Mesothelial cell of epicardium (in vitro differentiated cells): ENCODE data around the gene KCTD5. TPM values are rescaled to one million over a fixed set of nuclear protein-coding genes. Genes with fewer than 3 reads are reported as not detected.

Source experiments
- DNase-seq, 2 experiments: peaks; one replicate each; pipeline ENCODE4 v3.0.0; 2021; ENCODE audit warnings: low spot score in 2 of 2; ENCODE audit not compliant: unreplicated experiment in 2 of 2
- H3K27ac Mint-ChIP-seq: 2 replicates; pipeline ENCODE4 v1.8.0; 2021; ENCODE audit warnings: mixed read lengths
- H3K27me3 Mint-ChIP-seq: 2 replicates; pipeline ENCODE4 v1.8.0; 2021; ENCODE audit warnings: low read depth, mixed read lengths
- H3K36me3 Mint-ChIP-seq: 2 replicates; pipeline ENCODE4 v1.8.0; 2021; ENCODE audit warnings: mixed read lengths
- H3K4me1 Mint-ChIP-seq: 2 replicates; pipeline ENCODE4 v1.8.0; 2021; ENCODE audit warnings: mixed read lengths
- H3K4me3 Mint-ChIP-seq: 2 replicates; pipeline ENCODE4 v1.8.0; 2021; ENCODE audit warnings: mild to moderate bottlenecking, moderate library complexity, mixed read lengths
- H3K9me3 Mint-ChIP-seq: 2 replicates; pipeline ENCODE4 v1.8.0; 2021; ENCODE audit warnings: mixed read lengths
- CTCF ChIP-seq: fragments of 200-600 bp; sonication (generic); IDR thresholded peaks from one replicate; pipeline ENCODE4 v1.5.0; 2021; ENCODE audit warnings: antibody characterized with exemption; ENCODE audit not compliant: unreplicated experiment
- total RNA-seq: library from RNA; stranded (reverse); gene quantifications from 3 replicates; pipeline ENCODE4 v1.2.1, GENCODE V29; 2021

Gene KCTD5
- total RNA-seq, 1 donor from 2014 or later: 23.5 TPM

DNA sequence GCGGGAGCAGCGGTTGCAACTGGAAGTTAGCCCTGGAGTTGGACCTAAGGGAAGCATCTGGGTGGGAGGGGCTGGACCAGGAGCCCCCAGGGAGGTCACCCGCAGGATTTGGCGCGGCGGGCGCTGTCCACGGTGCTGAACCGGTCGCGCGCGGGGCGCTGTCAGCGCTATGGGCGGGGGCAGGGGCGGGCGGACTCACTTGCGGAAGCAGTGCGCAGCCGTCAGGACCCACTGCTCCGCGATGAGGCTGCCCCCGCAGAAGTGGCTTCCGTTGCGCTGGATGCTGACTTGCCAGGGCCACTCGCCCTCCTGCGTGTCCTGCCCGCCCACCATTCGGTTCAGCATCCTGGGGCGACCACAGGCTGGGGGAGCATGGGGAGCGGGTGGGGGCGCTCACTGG lies 33.2 kb downstream of the KCTD5 start:
- TF ChIP-seq CTCF: no peak
- peaks cover 5% of the 10 kb centered on the region for H3K4me1 Mint-ChIP-seq
- no peaks in the 10 kb centered on the region for H3K36me3 Mint-ChIP-seq
- H3K9me3 Mint-ChIP-seq: no peaks in the 10 kb centered on the region
- no peak overlapping the region for H3K4me3 Mint-ChIP-seq
- H3K27ac Mint-ChIP-seq: no peak overlapping the region
- DNase-seq: peak; percentile 73 to 88
- H3K27me3 Mint-ChIP-seq: peaks cover 11% of the 10 kb centered on the region

DNA sequence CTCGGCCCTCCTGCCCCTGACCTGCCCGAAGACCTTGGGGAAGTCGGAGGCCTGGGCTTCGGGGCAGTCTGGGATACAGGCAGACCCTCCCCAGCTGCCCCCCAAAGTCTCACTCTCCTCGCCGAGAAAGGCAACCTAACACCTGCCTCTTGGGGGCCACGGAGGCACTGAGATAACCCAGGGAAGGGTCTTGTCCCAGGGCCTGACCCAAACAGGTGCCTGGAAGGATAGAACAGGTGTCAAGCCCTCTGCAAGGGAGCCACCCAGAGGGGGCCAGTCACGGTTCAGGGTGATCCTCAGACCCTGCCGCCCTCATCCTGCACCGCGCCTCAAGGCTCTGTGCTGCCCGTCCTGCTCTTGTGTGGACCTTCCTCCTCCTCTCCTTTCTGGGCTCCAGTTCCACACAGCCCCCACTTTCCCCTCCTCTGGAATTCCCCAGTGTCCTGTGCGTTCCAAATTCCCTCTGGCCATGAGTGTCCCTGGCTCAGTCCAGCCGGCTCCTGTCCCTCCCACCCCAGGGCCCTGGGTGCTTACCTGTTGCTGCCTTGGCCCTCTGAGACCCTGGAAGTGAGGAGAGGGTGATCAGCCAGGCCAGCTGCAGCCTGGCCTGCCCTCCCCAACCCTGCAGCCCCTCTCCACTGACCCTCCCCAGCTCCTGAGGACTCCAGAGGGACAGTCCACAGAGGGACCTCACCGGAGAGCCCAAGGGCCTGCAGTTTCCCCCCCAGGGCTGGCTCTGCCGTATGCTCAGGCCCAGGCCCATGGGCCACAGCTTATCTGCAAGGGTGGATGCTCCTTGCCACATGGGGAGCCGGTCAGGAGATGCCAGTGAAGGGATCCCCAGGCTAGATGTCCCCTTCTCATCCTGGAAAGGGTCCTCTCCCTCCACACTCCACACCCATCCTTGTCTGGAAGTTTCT lies 33.9 kb downstream of the KCTD5 start:
- Mint-ChIP-seq H3K4me3 (no peak overlapping the region), H3K27ac (no peak overlapping the region), H3K36me3 (no peaks in the 10 kb centered on the region), H3K27me3 (peaks cover 11% of the 10 kb centered on the region), H3K4me1 (peaks cover 5% of the 10 kb centered on the region), H3K9me3 (no peaks in the 10 kb centered on the region)
- DNase-seq: no peak
- TF ChIP-seq CTCF: no peak

DNA sequence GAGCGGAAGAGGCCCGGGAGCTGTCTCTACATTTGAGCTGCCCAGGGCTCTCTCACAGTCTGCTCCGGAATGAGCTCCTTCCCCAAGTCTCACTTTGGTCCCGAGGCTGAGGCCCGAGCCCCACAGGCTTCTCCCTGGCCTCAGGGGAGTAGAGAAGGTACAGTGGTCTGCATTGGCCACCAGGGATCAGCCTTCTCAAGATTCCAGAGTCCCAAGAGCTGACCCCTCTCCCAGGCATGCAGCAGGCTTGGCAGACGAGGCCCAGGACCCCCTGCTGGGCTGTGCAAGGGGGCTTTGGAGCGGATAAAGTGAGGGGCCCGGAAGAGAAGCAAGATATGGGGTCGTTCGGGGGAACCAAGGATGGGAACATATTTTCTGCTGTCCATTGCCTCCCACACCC lies 34.6 kb downstream of the KCTD5 start:
- Mint-ChIP-seq H3K27me3 (peaks cover 11% of the 10 kb centered on the region), H3K27ac (no peak overlapping the region), H3K9me3 (no peaks in the 10 kb centered on the region), H3K4me3 (no peak overlapping the region), H3K4me1 (peaks cover 5% of the 10 kb centered on the region), H3K36me3 (no peaks in the 10 kb centered on the region)
- TF ChIP-seq CTCF: no peak
- DNase-seq: no peak

DNA sequence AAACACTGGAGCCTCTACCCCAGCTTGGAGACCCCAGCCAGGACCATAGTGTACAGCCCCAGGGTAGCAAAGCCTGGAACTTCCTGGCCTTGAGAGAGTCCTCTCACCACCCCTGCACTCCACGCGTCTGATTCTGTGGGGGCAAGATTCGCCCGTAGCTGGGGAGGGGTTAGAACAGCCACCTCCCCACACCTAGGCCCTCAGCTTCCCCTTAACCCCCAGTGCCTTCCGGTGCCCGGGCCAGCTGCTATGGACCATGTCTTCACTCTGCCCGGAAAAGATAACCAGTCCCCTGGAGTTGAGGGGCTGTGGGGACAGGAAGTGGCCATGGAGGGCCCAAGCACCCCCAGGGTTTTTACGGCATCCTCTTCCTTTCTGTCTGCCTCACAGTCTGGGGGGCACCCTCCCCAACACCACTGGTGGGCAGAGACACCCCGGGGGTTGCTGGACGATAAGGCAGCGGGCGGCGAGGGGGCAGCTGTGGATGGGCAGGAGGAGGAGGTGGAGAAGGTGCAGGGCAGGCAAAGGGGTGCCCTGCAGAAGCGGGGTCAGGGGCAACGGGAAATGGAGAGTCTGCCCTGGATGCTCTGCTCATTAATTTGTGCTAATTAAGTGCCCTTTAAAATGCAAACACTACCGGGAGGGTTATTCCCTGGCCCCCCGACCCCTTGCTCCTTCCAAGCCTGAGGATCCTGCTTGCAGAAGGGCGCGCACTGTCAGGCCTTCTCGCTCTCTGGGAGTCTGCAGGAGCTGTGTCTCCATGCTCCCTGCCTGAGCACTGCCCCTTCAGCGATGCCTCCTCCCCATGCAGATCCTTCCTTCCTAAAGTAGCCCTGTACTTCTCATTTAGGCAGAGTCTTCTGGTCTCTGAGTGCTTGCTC lies 35.3 kb downstream of the KCTD5 start:
- Mint-ChIP-seq H3K4me1 (peaks cover 5% of the 10 kb centered on the region), H3K9me3 (no peaks in the 10 kb centered on the region), H3K27me3 (peaks cover 9% of the 10 kb centered on the region), H3K4me3 (no peak overlapping the region), H3K27ac (no peak overlapping the region), H3K36me3 (no peaks in the 10 kb centered on the region)
- no peak for DNase-seq
- no peak for TF ChIP-seq CTCF

DNA sequence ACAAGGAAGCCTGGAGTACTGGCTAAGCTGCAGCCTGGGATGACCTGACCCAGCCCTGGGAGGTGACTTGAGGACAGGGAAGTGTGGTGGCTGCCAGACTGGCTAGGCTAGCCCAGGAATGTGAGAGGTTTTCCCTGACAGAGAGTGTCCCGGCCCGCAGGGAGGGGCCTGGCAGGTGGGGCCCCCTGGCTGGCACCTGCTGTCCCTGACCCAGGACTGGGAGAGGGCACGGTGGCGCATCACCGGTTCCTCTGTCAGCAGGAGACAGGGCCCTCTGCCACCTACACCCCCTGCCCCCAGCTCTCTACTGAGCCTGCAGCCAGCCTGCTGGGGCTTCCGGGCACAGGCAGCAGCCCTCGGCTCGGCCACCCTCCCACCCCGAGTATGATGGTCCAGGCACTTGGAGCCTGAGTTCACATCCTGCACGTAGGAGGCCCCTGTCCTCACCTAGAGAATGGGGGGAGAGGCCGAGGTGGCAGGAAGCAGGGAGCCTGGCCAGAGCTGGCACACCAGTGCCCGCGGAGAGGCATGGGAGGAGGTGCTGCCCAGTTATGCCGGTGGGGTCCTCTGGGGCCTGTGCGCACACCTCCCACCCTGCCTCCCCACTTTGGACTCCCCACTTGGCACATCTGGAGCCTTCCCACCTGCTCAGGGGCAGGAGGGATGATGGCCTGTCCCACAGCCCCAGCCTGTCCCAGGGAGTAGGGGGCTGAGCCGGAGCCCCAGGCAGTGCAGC lies 37.2 kb downstream of the KCTD5 start:
- Mint-ChIP-seq H3K36me3 (no peaks in the 10 kb centered on the region), H3K4me1 (peaks cover 5% of the 10 kb centered on the region), H3K4me3 (peak overlapping the region; percentile 46), H3K27me3 (peaks cover 6% of the 10 kb centered on the region), H3K27ac (no peak overlapping the region), H3K9me3 (no peaks in the 10 kb centered on the region)
- TF ChIP-seq CTCF: no peak
- DNase-seq: no peak
